Left lobe of liver (tissue), 2 donors: Measurements from ENCODE around the gene TMEM203. TPM values are rescaled to one million over a fixed set of nuclear protein-coding genes. Genes with fewer than 3 reads are reported as not detected.

Source experiments
- ATAC-seq: fragments of 200-7000 bp; cut with Tn5 transposase; one replicate; pipeline ENCODE4 v1.9.1; 2020; ENCODE audit warnings: mild to moderate bottlenecking, moderate library complexity
- DNase-seq: peaks from one replicate; pipeline ENCODE4 v3.0.0-alpha.2; 2020; ENCODE audit warnings: low spot score
- total RNA-seq: library from RNA; stranded (reverse); gene quantifications from one replicate; pipeline ENCODE4 v1.2.1, GENCODE V29; 2021
- donor health status: DM: no; HTN: no; CAD: no; lungs with moderate emphysema.
- donor health status: DM: no; HTN: yes; CAD: no.

Gene TMEM203
- total RNA-seq, 1 donor from 2014 or later, result 24.5 TPM

DNA sequence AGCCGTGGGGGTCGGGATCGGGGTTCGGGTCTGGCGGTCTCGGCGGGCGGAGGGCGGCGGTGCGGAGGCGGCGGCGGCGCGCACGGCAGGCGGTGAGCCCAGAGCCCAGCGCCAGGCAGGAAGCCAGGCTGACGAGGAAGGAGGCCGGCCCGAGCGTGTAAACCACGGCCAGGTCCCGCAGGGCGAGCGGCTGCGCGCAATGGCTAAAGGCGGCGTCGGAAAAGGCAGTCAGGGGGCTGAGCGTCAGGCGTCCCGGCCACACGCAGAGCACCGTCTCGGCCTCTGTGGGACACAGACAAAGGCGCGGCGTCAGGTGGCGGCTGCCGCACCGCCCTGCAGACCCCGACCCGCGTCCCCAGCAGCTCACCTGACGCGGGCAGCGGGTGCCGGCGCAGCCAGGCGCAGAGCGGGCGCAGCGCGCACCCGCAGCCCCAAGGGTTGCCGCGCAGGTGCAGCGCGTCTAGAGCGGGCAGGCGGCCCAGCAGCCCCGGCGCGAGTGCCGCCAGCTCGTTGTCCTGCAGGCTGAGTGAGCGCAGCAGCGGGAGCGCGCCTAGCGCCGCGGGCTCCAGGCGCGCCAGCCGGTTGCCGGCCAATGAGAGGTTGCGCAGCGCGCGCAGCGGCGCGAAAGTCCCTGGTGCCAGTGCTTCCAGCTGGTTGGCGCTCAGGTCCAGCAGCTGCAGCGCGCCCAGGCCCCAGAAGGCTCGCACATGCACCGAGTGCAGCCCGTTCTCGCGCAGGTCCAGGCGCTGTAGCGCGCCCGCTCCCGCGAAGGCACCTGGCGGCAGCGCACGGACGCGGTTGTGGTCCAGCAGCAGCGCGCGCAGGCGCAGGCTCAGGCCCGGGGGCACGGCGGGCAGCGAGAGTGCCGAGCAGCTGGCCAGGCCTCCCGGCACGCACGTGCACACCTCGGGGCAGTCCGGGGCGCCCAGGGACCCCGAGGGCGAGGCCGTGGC, 36.3 kb downstream of the TMEM203 start:
- ATAC-seq (peak; percentile 65), DNase-seq (no peak)

DNA sequence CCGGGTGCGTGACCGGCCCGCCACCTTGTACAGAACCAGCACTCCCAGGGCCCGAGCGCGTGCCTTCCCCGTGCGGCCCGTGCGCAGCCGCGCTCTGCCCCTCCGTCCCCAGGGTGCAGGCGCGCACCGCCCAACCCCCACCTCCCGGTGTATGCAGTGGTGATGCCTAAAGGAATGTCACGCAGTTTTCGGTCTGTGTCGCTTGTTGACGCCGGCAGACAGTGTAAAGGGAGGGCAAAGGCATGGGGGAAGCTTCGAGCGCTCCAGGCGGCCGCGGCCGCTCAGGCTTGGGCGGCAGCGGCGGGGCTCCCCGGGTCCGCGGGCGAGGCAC, 36.9 kb downstream of the TMEM203 start:
- ATAC-seq, result peak; percentile 3
- no peak for DNase-seq

DNA sequence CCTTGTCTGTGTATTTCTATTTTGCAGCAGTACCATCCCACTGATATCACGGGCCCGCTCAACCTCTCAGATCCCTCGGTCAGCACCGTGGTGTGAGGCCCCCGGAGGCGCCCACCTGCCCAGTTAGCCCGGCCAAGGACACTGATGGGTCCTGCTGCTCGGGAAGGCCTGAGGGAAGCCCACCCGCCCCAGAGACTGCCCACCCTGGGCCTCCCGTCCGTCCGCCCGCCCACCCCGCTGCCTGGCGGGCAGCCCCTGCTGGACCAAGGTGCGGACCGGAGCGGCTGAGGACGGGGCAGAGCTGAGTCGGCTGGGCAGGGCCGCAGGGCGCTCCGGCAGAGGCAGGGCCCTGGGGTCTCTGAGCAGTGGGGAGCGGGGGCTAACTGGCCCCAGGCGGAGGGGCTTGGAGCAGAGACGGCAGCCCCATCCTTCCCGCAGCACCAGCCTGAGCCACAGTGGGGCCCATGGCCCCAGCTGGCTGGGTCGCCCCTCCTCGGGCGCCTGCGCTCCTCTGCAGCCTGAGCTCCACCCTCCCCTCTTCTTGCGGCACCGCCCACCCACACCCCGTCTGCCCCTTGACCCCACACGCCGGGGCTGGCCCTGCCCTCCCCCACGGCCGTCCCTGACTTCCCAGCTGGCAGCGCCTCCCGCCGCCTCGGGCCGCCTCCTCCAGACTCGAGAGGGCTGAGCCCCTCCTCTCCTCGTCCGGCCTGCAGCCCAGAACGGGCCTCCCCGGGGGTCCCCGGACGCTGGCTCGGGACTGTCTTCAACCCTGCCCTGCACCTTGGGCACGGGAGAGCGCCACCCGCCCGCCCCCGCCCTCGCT, 37.5 kb downstream of the TMEM203 start:
- no peak for ATAC-seq
- no peak for DNase-seq

DNA sequence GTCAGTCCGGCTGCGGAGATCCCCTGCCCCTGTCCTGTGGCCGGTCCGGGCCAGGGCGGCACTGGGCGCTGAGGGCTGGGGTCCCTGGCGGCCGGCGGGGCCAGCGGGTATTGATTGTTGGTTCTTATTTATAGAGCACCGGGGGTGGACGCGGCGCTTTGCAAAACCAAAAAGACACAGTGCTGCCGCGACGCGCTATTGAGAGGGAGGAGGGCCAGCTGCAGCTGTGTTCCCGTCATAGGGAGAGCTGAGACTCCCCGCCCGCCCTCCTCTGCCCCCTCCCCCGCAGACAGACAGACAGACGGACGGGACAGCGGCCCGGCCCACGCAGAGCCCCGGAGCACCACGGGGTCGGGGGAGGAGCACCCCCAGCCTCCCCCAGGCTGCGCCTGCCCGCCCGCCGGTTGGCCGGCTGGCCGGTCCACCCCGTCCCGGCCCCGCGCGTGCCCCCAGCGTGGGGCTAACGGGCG, 38.1 kb downstream of the TMEM203 start:
- DNase-seq, result no peak
- no peak for ATAC-seq

DNA sequence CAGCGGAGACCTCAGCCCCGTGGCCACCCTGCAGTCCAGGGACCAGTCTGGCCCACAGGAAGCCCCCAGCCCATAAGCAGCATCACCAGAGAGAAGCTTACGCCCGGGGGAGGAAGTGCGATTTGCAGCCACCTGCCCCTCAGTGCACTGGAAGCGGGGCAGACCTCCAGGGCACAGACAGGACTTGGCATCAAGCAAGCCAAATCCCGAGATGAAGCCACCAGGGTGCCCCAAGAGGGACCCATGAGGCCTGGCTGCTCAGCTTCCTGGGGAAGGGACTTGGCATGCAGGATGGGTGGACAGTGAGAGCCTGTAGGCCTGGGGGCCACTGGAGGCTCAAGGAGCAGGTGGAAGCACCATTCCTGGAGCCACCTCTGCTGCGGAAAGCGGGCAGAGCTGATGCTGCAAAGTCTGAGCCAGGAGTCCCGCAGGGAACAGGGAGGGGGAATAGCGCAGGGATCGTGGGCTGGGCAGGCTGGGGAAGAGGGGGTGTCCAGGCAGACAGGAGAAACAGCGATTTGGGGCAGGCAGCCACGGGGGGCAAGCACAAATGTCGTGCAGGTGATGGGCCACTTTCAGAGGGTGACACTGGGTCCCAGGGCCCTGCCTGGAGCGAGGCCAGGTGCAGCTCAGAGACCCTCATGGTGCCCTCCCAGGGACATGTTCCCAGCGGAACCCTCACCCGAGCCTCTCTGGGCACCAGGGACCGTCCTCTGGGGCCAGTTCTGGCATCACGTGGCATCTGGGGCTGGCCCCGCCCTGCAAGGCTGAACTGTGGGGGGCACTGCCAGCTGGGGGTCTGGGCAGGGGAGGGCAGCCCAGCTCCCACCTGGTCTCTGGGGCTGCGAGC, 38.8 kb downstream of the TMEM203 start:
- no peak for ATAC-seq

DNA sequence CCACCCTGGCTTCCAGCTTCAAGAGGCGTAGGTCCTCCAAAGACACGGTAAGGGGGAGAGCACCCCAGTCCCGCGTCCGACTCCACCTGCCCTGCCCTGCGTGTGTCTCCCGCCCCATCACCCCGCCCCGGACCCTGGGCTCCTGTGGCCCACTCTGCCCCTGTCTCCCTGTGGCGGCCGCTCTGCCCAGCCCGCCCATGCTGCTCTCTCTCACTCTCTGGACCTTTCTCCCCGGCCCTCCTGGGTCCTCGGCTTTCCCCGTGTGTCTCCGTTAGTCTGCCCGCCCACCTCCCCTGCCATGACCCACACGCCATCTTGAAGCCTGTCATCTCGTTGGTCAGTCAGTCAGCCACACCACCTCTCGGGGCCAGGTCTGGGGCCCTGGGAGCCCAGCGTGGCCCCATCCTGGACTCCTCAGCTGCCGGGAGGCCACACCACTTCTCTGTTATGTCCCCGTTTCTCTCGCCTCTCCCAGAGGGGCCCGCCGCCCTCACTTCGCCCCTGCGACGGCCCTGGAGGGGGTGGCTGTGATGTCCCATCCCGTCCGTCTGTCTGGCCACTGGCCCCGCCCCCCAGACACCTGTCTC, 40.1 kb downstream of the TMEM203 start:
- DNase-seq, result no peak

More for the DNA sequence above, 38.8 kb downstream of the TMEM203 start:
- DNase-seq, result no peak

DNA sequence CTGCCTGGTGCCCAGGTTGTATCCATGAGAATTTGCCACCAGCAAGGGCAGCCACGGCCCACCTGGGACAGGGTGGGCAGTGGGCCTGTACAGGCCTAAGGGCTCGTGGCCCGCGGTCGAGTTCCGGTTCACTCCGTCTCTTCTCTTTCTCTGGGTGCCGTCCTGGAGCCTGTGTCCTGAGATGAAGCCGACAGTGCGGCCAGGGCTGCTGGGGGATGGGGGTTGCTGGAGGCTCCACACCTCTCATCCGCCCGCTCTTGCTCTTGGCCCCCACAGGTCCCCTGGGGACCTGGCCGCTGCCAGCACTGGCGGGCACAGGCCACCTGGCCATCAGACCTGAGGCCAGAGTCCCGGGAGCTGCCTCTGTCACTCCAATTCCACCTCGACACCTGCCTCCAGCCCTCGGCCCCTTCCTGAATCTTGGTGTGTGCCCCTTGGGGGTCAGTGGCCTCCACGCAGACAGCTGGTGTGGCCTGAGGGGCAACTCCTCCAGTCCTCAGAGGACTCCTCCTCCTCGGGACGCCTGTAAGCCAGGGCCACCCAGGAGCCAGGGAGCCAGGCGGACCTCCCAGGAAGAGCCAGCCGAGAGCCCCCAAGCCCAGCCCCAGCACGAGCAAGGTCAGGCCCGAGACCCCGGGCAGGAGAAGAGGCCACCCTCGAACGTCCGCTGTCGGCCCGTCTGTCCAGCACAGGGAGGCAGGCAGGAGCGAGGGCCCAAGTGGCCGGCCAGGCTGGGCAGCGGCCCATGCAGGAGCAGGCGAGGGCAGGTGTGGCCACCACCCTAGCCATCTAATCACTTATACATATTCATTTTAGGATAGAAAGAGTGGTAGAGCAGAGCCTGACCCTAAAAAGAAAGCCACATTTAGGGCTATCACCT, 40.8 kb downstream of the TMEM203 start:
- DNase-seq, result no peak
- no peak for ATAC-seq

More for the DNA sequence above, 40.1 kb downstream of the TMEM203 start:
- no peak for ATAC-seq

DNA sequence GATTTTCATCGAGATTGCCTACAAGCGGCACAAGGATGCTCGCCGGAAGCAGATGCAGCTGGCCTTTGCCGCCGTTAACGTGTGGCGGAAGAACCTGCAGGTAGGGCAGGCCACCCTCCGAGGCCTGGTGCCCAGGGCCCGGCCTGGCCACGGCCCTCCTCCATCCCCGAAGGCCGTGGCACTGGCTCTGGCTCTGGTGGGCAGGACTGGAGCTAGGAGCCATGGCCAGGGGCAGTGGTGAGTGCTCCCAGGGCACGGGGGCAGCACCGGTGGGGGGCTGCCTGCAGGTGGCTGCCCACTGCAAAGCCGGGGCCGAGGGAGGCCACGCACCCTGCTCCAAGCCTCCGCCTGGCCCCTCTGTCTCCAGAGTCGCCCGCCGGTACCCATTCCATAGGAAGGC, 41.6 kb downstream of the TMEM203 start:
- no peak for DNase-seq

DNA sequence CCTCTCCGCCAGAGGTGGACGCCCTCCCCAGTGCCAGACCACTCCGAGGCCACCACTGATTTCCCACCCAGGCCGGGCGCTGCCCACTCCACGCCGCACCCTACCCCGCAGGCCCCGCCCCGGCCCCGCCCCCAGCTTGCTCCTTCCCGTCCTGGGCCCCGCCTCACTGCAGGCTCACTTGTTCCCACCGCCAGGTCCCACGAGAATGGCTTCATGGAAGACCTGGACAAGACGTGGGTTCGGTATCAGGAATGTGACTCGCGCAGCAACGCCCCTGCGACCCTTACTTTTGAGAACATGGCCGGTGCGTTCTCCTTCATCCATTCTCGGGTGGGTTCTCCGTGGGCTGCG, 42.1 kb downstream of the TMEM203 start:
- DNase-seq (no peak), ATAC-seq (peak; percentile 6)

More for the DNA sequence above, 41.6 kb downstream of the TMEM203 start:
- ATAC-seq, result no peak

DNA sequence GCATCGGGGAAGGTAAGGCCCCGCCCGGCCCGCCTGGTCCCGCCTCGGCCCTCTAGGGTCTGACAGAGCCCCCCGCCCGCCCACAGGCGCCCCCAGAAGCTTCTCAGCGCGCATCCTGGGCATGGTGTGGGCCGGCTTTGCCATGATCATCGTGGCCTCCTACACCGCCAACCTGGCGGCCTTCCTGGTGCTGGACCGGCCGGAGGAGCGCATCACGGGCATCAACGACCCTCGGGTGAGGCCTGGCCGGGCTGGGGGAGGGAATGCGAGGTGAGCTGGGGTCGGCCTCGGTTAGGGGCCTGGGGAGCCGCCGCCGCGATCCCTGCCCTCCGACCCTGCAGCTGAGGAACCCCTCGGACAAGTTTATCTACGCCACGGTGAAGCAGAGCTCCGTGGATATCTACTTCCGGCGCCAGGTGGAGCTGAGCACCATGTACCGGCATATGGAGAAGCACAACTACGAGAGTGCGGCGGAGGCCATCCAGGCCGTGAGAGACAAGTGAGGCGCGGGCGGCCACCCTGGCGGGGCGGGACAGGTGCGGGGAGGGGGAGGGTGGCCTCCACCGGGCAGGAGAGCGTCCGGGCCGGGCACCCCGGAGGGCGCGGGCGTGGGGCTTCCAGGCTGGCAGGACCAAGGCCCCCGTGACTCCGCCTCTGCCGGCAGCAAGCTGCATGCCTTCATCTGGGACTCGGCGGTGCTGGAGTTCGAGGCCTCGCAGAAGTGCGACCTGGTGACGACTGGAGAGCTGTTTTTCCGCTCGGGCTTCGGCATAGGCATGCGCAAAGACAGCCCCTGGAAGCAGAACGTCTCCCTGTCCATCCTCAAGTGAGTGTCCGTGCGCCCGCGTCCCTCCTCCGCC, 42.7 kb downstream of the TMEM203 start:
- DNase-seq, result peak; percentile 57
- ATAC-seq, result peak; percentile 87

DNA sequence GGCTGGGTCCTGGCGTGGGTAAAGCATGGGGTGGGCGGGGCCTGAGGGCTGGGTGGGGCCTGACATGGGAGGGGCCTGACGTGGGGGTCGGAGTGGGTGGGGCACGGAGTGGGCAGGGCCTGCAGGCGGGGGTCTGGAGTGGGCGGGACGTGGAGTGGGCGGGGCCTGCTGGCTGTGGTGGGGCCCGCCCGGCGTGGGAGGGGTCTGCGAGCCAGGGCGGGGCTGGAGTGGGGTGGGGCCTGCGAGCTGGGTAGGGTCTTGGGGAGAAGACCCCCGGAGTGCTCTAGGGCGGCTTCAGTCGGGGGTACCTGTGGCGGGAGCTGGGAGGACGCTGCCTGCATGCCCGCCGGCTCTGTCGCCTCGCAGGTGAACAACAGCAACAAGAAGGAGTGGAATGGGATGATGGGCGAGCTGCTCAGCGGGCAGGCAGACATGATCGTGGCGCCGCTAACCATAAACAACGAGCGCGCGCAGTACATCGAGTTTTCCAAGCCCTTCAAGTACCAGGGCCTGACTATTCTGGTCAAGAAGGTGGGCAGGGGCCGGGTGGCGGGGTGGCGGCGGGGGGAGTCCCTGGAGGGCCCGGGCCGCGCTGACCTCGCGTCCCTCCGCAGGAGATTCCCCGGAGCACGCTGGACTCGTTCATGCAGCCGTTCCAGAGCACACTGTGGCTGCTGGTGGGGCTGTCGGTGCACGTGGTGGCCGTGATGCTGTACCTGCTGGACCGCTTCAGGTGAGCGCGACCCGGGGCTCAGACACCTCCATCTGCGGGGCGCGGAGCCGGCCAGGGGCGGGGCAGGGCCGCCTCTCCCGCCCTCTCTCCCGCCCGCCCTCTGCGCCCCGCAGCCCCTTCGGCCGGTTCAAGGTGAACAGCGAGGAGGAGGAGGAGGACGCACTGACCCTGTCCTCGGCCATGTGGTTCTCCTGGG, 43.6 kb downstream of the TMEM203 start:
- ATAC-seq (no peak), DNase-seq (no peak)

DNA sequence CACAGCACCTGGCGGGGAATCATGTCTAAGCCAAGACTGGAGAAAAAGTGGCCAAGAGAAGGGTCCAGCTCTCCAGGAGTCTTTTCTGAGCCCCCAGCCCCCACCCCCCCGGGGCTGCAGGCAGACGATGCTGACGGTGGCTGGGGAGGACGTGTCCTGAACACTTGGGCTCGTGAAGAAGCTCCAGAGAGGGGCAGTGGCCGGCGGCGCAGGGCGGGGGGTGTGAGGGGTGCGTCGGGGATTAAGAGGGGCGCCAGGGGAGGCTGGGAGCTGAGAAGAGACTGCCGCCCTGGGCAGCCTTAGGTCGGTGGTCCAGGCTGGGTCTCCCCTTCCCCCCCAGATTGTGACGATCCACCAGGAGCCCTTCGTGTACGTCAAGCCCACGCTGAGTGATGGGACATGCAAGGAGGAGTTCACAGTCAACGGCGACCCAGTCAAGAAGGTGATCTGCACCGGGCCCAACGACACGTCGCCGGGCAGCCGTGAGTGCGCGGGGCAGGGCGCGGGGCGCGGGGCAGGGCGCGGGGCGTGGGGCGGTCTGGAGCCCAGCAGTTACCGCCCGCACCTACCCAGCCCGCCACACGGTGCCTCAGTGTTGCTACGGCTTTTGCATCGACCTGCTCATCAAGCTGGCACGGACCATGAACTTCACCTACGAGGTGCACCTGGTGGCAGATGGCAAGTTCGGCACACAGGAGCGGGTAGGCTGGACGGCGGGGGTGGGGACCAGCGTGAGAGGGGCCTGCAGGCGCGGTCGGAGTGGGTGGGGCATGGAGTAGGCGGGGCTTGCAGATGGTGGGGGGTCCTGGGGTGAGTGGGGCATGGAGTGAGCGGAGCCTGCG, 44.5 kb downstream of the TMEM203 start:
- no peak for ATAC-seq
- DNase-seq, result no peak

DNA sequence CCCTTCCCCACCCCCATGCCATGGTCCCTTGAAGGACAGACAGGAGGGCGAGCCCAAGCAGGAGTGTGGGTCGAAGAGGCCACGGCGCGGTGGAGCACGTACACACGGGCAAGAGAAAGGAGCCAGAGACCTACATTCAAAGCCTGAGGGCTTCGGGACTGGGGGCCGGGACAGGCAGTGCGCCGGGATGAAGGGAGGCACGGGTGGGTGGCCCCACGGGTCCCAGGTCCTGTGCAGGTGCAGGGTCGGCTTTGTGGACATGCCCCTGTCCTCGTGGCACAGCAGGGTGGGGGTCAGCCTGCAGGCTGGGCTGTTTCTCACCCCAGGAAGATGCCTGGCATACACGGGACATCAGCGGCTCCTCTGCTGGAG, 45.4 kb downstream of the TMEM203 start:
- no peak for ATAC-seq
- no peak for DNase-seq

DNA sequence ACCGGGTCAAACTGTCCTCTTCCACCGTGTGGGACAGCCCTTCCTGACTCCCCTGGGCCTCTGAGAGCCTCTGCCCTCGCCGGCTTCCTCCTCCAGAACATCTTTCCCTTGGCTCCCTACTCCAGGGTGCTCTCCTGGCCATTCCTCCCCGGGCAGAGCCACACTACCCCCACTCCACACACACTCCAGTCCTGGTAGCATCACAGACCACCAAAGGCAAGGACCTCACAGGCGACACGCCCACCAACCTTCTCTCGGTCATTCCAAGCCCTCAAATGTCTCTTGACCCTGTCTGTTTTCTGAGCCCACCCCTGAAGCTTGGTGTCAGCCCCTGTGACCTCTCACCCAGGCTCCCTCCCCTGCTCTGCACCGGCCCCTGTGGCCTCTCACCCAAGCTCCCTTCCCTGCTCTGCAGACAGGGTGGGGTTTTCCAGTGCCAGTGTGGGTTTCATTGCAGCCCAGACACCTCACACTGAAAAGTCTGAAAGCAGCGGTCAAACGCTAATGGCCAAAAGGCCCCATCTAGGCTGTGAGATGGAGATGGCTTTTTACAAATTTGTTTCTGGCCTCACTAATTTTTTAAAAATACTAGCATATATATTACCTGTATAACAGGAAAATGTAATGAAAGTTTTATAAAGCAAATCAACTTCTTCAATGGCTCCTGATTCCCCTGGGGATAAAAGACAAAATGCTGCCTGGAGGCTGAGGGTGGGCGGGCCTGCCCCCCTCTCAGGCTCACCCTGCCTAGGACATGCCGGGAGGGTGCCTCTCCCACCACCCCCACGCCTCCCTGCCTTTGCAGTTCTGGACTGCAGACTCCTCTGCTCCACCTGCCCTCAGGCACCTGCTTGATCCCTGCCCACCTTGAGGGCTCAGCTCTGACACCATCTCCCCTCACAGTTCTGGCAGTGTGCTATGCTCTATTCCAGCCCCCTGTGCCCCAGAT, 46.1 kb downstream of the TMEM203 start:
- ATAC-seq (no peak), DNase-seq (no peak)

DNA sequence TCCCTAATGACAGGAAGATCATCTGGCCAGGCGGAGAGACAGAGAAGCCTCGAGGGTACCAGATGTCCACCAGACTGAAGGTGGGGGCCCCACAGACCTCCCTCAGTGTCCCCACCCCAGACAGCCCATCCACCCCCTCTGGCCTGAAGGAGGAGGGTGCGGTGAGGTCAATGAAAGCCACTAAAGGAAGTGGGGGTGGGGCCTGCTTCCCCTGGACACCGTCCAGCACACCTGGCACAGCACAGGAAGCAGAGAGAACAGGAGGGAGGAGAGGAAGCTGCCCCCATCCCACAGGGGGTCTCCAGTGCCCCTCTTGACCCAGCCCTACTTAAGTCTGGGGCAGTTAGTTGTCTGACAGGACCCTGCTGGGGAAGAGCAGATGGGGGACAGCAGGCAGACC, 46.8 kb downstream of the TMEM203 start:
- ATAC-seq, result no peak
- DNase-seq, result no peak
